Measurements from ENCODE around the gene RCC1. TPM values are rescaled to one million over a fixed set of nuclear protein-coding genes. Genes with fewer than 3 reads are reported as not detected.
A peak's percentile ranks its signal among the peaks of the same experiment; 100 is the strongest.
"Not testable (repeated sequence)": the region's sequence is repeated elsewhere in the genome, so short reads cannot be mapped to it uniquely, and the experiment has no call there.

The RCC1 gene
- total RNA-seq, 2 donors from 2014 or later, result 45.3 to 48.3 TPM

GRCh38 chr1:28538286-28538685 is 32.4 kb downstream of the RCC1 start:
- no peak for DNase-seq
- no peak overlapping the region for H3K4me3 Mint-ChIP-seq
- H3K36me3 Mint-ChIP-seq (ENCODE audit: insufficient read depth in 2 of 2), result peaks cover 4 to 5% of the 10 kb centered on the region in 2 donors
- no peaks in the 10 kb centered on the region for H3K4me1 Mint-ChIP-seq (ENCODE audit: low read depth)
- H3K27ac Mint-ChIP-seq, result no peak overlapping the region
- no peaks in the 10 kb centered on the region for H3K9me3 Mint-ChIP-seq
- no peaks in the 10 kb centered on the region for H3K27me3 Mint-ChIP-seq (ENCODE audit: low read depth)
- no peak for ATAC-seq (replicated peaks in 1 of 2)

- Mint-ChIP-seq H3K27me3 (ENCODE audit: low read depth) (no peaks in the 10 kb centered on the region), H3K36me3 (ENCODE audit: insufficient read depth in 2 of 2) (peaks cover 0 to 3% of the 10 kb centered on the region in 2 donors), H3K4me3 (no peak overlapping the region), H3K27ac (no peak overlapping the region), H3K4me1 (ENCODE audit: low read depth) (no peaks in the 10 kb centered on the region), H3K9me3 (no peaks in the 10 kb centered on the region)
- ATAC-seq (replicated peaks in 1 of 2) (no peak), DNase-seq (no peak)
These were observed 34.8 kb downstream of the RCC1 start for GRCh38 chr1:28540651-28541050.

GRCh38 chr1:28541414-28542015 is 35.7 kb downstream of the RCC1 start:
- not testable (repeated sequence) for H3K4me1 Mint-ChIP-seq (ENCODE audit: low read depth); H3K9me3 Mint-ChIP-seq; H3K4me3 Mint-ChIP-seq; DNase-seq; H3K27me3 Mint-ChIP-seq (ENCODE audit: low read depth); H3K27ac Mint-ChIP-seq; H3K36me3 Mint-ChIP-seq (ENCODE audit: insufficient read depth in 2 of 2); ATAC-seq (replicated peaks in 1 of 2)

GRCh38 chr1:28545246-28545628 is 39.4 kb downstream of the RCC1 start:
- Mint-ChIP-seq H3K9me3 (no peaks in the 10 kb centered on the region), H3K27ac (no peak overlapping the region), H3K36me3 (ENCODE audit: insufficient read depth in 2 of 2) (no peaks in the 10 kb centered on the region), H3K4me3 (no peak overlapping the region), H3K27me3 (ENCODE audit: low read depth) (no peaks in the 10 kb centered on the region), H3K4me1 (ENCODE audit: low read depth) (no peaks in the 10 kb centered on the region)
- no peak for ATAC-seq (replicated peaks in 1 of 2)
- no peak for DNase-seq

GRCh38 chr1:28548318-28548717 is 42.5 kb downstream of the RCC1 start:
- peaks cover 2% of the 10 kb centered on the region in 2 donors for H3K36me3 Mint-ChIP-seq (ENCODE audit: insufficient read depth in 2 of 2)
- no peaks in the 10 kb centered on the region for H3K27me3 Mint-ChIP-seq (ENCODE audit: low read depth)
- no peak overlapping the region for H3K4me3 Mint-ChIP-seq
- H3K9me3 Mint-ChIP-seq, result no peaks in the 10 kb centered on the region
- H3K27ac Mint-ChIP-seq, result no peak overlapping the region
- H3K4me1 Mint-ChIP-seq (ENCODE audit: low read depth), result peaks cover 5% of the 10 kb centered on the region
- no peak for ATAC-seq (replicated peaks in 1 of 2)
- DNase-seq, result no peak

GRCh38 chr1:28551381-28551780 is 45.5 kb downstream of the RCC1 start:
- peaks cover 10 to 13% of the 10 kb centered on the region in 2 donors for H3K36me3 Mint-ChIP-seq (ENCODE audit: insufficient read depth in 2 of 2)
- DNase-seq, result no peak
- H3K4me3 Mint-ChIP-seq, result no peak overlapping the region
- H3K27me3 Mint-ChIP-seq (ENCODE audit: low read depth), result no peaks in the 10 kb centered on the region
- H3K27ac Mint-ChIP-seq, result no peak overlapping the region
- ATAC-seq (replicated peaks in 1 of 2), result no peak
- no peaks in the 10 kb centered on the region for H3K9me3 Mint-ChIP-seq
- H3K4me1 Mint-ChIP-seq (ENCODE audit: low read depth), result peaks cover 26% of the 10 kb centered on the region

GRCh38 chr1:28552758-28553663 is 47.2 kb downstream of the RCC1 start, which contains the start of gene TRNAU1AP:
Gene TRNAU1AP (plus strand): TSS chr1:28553085. CDS start chr1:28553111, 26 bp downstream.
- Mint-ChIP-seq H3K36me3 (ENCODE audit: insufficient read depth in 2 of 2) (peaks cover 10 to 15% of the 10 kb centered on the region in 2 donors), H3K27ac (peak within 1 kb of the TSS; percentile 100), H3K4me1 (ENCODE audit: low read depth) (peaks cover 26% of the 10 kb centered on the region), H3K4me3 (peak within 1 kb of the TSS; percentile 89 to 95), H3K27me3 (ENCODE audit: low read depth) (no peaks in the 10 kb centered on the region), H3K9me3 (no peaks in the 10 kb centered on the region)
- DNase-seq, result peak; percentile 98
- peak; percentile 93 to 94 for ATAC-seq (replicated peaks in 1 of 2)

- Mint-ChIP-seq H3K27me3 (ENCODE audit: low read depth) (no peaks in the 10 kb centered on the region), H3K4me3 (no peak overlapping the region), H3K36me3 (ENCODE audit: insufficient read depth in 2 of 2) (peaks cover 1 to 31% of the 10 kb centered on the region in 2 donors), H3K9me3 (no peaks in the 10 kb centered on the region), H3K27ac (no peak overlapping the region), H3K4me1 (ENCODE audit: low read depth) (no peaks in the 10 kb centered on the region)
- ATAC-seq (replicated peaks in 1 of 2), result no peak
- DNase-seq, result no peak
These were observed 55.0 kb downstream of the RCC1 start for GRCh38 chr1:28560886-28561285.

- H3K9me3 Mint-ChIP-seq, result no peaks in the 10 kb centered on the region
- ATAC-seq (replicated peaks in 1 of 2) (no peak), DNase-seq (no peak)
- H3K27me3 Mint-ChIP-seq (ENCODE audit: low read depth), result no peaks in the 10 kb centered on the region
- no peak overlapping the region for H3K4me3 Mint-ChIP-seq
- H3K4me1 Mint-ChIP-seq (ENCODE audit: low read depth), result no peaks in the 10 kb centered on the region
- peaks cover 3 to 33% of the 10 kb centered on the region in 2 donors for H3K36me3 Mint-ChIP-seq (ENCODE audit: insufficient read depth in 2 of 2)
- H3K27ac Mint-ChIP-seq, result no peak overlapping the region
These were observed 58.5 kb downstream of the RCC1 start for GRCh38 chr1:28564310-28564709.

- DNase-seq (no peak), ATAC-seq (replicated peaks in 1 of 2) (no peak)
- Mint-ChIP-seq H3K4me3 (no peak overlapping the region), H3K27ac (no peak overlapping the region), H3K9me3 (no peaks in the 10 kb centered on the region), H3K27me3 (ENCODE audit: low read depth) (no peaks in the 10 kb centered on the region), H3K36me3 (ENCODE audit: insufficient read depth in 2 of 2) (peaks cover 3 to 29% of the 10 kb centered on the region in 2 donors), H3K4me1 (ENCODE audit: low read depth) (no peaks in the 10 kb centered on the region)
These were observed 59.2 kb downstream of the RCC1 start for GRCh38 chr1:28565040-28565439.

GRCh38 chr1:28565726-28566125 is 59.9 kb downstream of the RCC1 start:
- DNase-seq (no peak), ATAC-seq (replicated peaks in 1 of 2) (no peak)
- Mint-ChIP-seq H3K4me1 (ENCODE audit: low read depth) (no peaks in the 10 kb centered on the region), H3K27ac (no peak overlapping the region), H3K9me3 (no peaks in the 10 kb centered on the region), H3K36me3 (ENCODE audit: insufficient read depth in 2 of 2) (peaks cover 3 to 25% of the 10 kb centered on the region in 2 donors), H3K27me3 (ENCODE audit: low read depth) (no peaks in the 10 kb centered on the region), H3K4me3 (no peak overlapping the region)

- DNase-seq (no peak), ATAC-seq (replicated peaks in 1 of 2) (no peak)
- H3K27me3 Mint-ChIP-seq (ENCODE audit: low read depth), result no peaks in the 10 kb centered on the region
- H3K36me3 Mint-ChIP-seq (ENCODE audit: insufficient read depth in 2 of 2), result peaks cover 7 to 28% of the 10 kb centered on the region in 2 donors
- no peak overlapping the region for H3K4me3 Mint-ChIP-seq
- no peaks in the 10 kb centered on the region for H3K4me1 Mint-ChIP-seq (ENCODE audit: low read depth)
- H3K9me3 Mint-ChIP-seq, result no peaks in the 10 kb centered on the region
- H3K27ac Mint-ChIP-seq, result no peak overlapping the region
These were observed 61.1 kb downstream of the RCC1 start for GRCh38 chr1:28566931-28567330.

GRCh38 chr1:28571911-28572310 is 66.1 kb downstream of the RCC1 start:
- H3K4me3 Mint-ChIP-seq, result no peak overlapping the region
- H3K27me3 Mint-ChIP-seq (ENCODE audit: low read depth), result no peaks in the 10 kb centered on the region
- no peaks in the 10 kb centered on the region for H3K4me1 Mint-ChIP-seq (ENCODE audit: low read depth)
- no peak overlapping the region for H3K27ac Mint-ChIP-seq
- DNase-seq, result no peak
- H3K9me3 Mint-ChIP-seq, result no peaks in the 10 kb centered on the region
- peaks cover 5 to 13% of the 10 kb centered on the region in 2 donors for H3K36me3 Mint-ChIP-seq (ENCODE audit: insufficient read depth in 2 of 2)
- no peak for ATAC-seq (replicated peaks in 1 of 2)

Data from activated T-cell treated with anti-CD3 and anti-CD28 coated beads, Interleukin-2, amount 50 U/mL, for 72 hours (primary cell).